Erythroblast (primary cell): ENCODE results near the gene ATG9B.

Experiments used
- DNase-seq, 2 experiments: peaks; one replicate each; lab custom pipeline; 2025; lab: John Stamatoyannopoulos, UW
- GATA1 ChIP-seq: IDR thresholded peaks from 2 replicates; pipeline ENCODE4 v1.6.1; 2011; ENCODE audit warnings: low read depth, mild to moderate bottlenecking, control low read depth, low read length, moderate library complexity
- POLR2A ChIP-seq: IDR thresholded peaks from 2 replicates; pipeline ENCODE4 v1.6.1; 2011; ENCODE audit warnings: mild to moderate bottlenecking, low read length

Gene ATG9B

DNA sequence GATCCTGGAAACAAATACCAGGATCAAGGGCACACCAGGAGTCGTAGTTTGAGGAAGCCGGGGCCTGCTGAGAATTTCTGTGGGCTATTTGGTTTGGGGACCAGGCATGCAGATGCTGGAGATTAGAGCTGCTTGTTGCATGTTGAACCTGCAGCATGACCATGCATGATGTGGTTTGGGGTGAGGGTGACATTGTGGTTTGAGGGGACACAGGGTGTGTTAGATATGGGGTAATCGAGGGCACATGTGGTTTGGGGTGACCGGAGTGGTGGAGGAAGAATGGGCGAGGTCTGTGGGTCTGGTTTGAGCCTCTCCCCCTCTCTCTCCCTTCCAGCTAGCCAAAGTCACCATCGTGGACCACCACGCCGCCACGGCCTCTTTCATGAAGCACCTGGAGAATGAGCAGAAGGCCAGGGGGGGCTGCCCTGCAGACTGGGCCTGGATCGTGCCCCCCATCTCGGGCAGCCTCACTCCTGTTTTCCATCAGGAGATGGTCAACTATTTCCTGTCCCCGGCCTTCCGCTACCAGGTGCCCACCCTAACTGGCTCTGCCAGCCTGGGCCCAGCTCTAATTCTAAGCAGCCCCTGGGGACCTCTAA, 23.3 kb downstream of the ATG9B start:
- TF ChIP-seq GATA1 (no peak), POLR2A (no peak)
- peak in 1 of 2 experiments; percentile 49 for DNase-seq

DNA sequence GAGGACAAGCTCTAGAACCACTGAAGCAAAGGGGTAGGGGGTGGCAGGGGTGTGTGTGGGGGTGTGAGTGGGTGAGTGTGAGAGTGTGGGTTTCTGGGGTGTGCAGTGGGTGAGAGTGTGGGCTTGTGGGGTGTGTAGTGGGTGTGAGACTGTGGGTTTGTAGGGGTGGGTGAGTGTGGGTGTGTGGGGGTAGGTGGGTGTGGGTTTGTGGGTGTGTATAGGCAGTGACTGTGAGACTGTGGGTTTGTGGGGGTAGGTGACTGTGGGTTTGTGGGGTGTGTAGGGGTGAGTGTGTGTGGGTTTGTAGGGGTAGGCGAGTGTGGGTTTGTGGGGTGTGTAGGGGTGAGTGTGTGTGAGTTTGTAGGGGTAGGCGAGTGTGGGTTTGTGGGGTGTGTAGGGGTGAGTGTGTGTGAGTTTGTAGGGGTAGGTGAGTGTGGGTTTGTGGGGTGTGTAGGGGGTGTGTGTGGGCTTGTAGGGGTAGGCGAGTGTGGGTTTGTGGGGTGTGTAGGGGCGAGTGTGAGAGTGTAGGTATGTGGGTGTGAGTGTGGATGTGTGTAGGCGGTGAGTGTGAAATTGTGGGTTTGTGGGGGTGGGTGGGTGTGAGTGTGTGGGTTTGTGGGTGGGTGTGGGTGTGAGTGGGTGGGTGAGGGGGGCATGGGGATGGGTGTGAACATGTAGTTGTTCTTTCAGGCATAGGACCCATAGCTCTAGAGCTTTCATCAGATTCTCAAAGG, 24.6 kb downstream of the ATG9B start:
- no peak for DNase-seq

DNA sequence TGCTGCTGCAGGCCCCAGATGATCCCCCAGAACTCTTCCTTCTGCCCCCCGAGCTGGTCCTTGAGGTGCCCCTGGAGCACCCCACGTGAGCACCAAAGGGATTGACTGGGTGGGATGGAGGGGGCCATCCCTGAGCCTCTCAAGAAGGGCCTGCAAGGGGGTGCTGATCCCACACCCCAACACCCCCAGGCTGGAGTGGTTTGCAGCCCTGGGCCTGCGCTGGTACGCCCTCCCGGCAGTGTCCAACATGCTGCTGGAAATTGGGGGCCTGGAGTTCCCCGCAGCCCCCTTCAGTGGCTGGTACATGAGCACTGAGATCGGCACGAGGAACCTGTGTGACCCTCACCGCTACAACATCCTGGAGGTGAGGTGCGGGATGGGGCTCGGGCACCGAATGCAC, 25.3 kb downstream of the ATG9B start:
- TF ChIP-seq GATA1 (no peak), POLR2A (no peak)
- no peak for DNase-seq

More for the DNA sequence above, 24.6 kb downstream of the ATG9B start:
- TF ChIP-seq POLR2A, result no peak
- TF ChIP-seq GATA1, result no peak

DNA sequence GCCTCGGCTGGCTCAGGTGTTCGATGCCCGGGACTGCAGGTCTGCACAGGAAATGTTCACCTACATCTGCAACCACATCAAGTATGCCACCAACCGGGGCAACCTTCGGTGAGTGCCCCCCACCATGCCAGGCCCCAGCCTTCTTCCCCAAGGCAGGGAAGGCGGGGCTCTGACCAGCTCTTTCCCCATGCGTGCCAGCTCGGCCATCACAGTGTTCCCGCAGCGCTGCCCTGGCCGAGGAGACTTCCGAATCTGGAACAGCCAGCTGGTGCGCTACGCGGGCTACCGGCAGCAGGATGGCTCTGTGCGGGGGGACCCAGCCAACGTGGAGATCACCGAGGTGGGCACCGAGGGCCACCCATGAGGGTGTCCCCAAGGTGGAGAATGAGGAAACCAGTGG, 26.0 kb downstream of the ATG9B start:
- no peak for TF ChIP-seq GATA1
- no peak for TF ChIP-seq POLR2A
- no peak for DNase-seq

DNA sequence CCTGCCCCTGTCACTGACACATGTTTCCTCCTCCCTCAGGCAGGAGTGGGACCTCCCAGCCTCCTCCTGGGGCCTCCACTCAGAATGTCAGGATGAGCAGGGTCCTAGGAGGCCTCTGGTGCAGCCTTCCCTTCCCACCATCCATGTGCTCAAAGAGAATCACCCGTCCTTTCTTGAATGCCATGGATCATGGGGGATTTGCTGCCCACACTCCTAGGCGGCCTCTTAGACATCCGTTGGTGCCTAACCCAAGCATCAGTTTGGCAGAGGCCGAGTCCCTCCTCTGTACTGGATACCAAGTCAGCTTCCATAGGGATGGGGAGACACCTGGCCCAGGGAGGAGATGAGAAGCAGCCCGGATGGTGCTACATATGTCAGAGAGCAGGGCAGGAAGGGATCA, 26.5 kb downstream of the ATG9B start:
- TF ChIP-seq GATA1 (no peak), POLR2A (no peak)
- DNase-seq, result no peak

GRCh38 chr7:150997075-150997511, 27.2 kb downstream of the ATG9B start:
- TF ChIP-seq GATA1 (no peak), POLR2A (no peak)
- no peak for DNase-seq

DNA sequence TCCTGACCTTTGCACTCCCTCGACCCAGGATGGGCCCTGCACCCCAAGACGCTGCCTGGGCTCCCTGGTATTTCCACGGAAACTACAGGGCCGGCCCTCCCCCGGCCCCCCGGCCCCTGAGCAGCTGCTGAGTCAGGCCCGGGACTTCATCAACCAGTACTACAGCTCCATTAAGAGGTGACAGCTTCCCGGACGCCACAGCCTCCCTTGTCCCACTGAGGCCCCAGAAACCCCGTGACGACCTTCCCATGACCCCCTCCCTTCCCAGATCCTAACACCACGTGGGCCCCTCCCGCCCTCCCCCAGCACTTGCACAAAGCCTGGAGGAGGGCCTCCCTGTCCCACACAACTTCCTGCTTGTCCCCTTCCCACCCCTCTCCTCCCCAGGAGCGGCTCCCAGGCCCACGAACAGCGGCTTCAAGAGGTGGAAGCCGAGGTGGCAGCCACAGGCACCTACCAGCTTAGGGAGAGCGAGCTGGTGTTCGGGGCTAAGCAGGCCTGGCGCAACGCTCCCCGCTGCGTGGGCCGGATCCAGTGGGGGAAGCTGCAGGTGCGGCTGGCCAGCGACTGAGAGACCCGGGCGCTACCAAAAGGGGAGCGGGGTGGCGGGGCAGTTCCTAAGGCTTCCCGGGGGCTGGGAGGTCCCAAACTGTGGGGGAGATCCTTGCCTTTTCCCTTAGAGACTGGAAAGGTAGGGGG, 27.8 kb downstream of the ATG9B start:
- no peak for TF ChIP-seq POLR2A
- DNase-seq, result no peak

DNA sequence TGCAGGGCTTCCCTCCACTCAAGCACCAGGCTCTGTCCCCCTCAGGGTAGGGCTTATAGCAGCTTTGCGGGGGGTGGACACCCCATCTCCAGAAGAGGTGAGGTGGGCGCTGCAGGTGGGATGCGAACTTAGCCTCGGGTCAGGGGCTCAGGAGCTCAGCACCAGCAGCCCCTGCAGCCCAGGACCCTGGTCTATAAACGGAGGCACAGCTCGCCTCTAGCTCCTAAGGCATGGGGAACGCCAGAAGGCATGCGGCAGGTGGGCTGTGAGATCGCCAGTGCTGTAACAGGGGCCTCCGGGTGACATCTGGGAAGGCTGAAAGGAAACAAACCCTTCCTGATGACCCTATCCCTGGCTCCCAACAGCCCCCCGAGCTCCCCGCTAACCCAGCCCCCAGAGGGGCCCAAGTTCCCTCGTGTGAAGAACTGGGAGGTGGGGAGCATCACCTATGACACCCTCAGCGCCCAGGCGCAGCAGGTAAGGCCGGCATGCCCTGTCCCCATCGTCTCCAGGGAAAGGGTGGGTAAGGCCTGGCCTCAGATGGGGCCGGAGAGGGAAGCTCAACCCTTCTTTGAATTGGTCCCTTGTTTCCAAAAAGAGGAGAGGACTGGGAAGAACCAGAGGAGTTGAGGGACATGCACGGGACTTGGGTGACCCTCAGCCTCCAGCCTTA, 29.3 kb downstream of the ATG9B start:
- DNase-seq, result no peak
- TF ChIP-seq POLR2A, result no peak
- no peak for TF ChIP-seq GATA1

DNA sequence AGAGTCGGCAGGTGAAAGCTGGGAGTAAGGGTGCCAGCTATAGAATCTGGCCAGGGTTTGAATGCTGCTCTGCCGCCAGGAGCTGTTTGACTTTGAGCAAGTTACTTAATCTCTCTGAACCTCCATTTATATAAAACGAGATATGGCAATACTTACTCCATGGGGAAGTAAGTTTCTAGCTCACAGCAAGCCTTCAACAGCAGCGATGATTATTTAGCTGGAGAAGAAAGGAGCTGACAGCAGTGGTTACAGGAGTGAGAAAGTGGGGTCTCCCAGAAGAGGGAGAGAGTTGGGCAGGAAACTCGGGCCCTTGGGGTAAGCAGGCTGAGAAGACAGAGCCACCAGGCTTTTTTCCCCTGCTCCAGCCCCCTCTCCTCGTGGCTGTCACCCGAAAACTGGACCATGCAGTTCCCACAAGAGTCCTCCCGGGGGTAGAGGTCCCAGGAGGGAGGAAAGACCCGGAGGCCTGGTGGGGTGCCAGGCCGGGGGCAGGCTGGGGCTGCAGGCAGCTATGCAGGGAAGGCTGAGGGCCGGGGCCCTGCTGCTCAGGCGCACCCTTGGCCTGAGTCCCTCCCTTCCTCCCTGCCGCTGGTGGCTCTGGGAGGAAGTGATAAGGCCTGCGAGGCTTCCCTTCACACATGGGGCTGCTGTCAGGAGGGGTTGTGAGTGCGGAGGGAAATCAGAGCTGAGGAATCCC, 30.0 kb downstream of the ATG9B start:
- no peak for TF ChIP-seq POLR2A
- no peak for TF ChIP-seq GATA1
- peak; percentile 87 to 91 for DNase-seq

DNA sequence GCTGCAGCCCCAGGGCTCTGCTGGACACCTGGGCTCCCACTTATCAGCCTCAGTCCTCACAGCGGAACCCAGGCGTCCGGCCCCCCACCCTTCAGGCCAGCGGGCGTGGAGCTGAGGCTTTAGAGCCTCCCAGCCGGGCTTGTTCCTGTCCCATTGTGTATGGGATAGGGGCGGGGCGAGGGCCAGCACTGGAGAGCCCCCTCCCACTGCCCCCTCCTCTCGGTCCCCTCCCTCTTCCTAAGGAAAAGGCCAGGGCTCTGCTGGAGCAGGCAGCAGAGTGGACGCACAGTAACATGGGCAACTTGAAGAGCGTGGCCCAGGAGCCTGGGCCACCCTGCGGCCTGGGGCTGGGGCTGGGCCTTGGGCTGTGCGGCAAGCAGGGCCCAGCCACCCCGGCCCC, 30.8 kb downstream of the ATG9B start:
- TF ChIP-seq GATA1 (no peak), POLR2A (no peak)

GRCh38 chr7:150992833-150993302, 31.4 kb downstream of the ATG9B start:
- DNase-seq, result peak; percentile 37 to 51
- no peak for TF ChIP-seq GATA1
- no peak for TF ChIP-seq POLR2A

More for the DNA sequence above, 30.8 kb downstream of the ATG9B start:
- no peak for DNase-seq

DNA sequence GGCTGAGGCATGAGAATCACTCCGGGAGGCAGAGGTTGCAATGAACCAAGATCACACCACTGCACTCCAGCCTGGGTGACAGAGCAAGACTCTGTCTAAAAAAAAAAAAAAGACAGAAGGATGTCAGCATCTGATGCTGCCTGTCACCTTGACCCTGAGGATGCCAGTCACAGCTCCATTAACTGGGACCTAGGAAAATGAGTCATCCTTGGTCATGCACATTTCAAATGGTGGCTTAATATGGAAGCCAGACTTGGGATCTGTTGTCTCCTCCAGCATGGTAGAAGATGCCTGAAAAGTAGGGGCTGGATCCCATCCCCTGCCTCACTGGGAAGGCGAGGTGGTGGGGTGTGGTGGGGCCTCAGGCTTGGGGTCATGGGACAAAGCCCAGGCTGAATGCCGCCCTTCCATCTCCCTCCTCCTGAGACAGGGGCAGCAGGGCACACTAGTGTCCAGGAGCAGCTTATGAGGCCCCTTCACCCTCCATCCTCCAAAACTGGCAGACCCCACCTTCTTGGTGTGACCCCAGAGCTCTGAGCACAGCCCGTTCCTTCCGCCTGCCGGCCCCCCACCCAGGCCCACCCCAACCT, 32.1 kb downstream of the ATG9B start:
- no peak for TF ChIP-seq POLR2A
- TF ChIP-seq GATA1, result no peak
- no peak for DNase-seq
